A549 treated with DMSO at 1 μM for 4 hours (cell line): ENCODE measurements around the gene PTAFR. TPM values are rescaled to one million over a fixed set of nuclear protein-coding genes. Genes with fewer than 3 reads are reported as not detected.

Experiments used
- total RNA-seq: library from RNA; stranded (reverse); fragments of 200-300 nt; extraction: Qiagen RNA extraction; gene quantifications from 5 replicates; pipeline ENCODE4 v1.2.3, GENCODE V29; 2022; ENCODE audit warnings: low read depth

PTAFR gene
- total RNA-seq, result 0.24 to 0.38 TPM (median 0.29 TPM) in 5 replicates

GRCh38 chr1:28176492-28177470 is at the start of gene PTAFR:
Gene PTAFR (minus strand): TSS chr1:28176690. CDS start chr1:28151021, 25,669 bp downstream.

Other genes with a start within 250 kb of the PTAFR start
- 1.1 to 1.6 TPM (median 1.3 TPM) in 5 replicates for gene SMPDL3B, start 241.7 kb downstream of the PTAFR start, total RNA-seq
- gene XKR8, start 216.7 kb downstream of the PTAFR start, total RNA-seq, result 4.4 to 6.9 TPM (median 5.1 TPM) in 5 replicates
- 6.5 to 7.8 TPM (median 7.2 TPM) in 5 replicates for gene EYA3, start 88.1 kb downstream of the PTAFR start, total RNA-seq
- gene DNAJC8, start 56.3 kb upstream of the PTAFR start, total RNA-seq, result 72.1 to 75.8 TPM (median 74.5 TPM) in 5 replicates
- 146 to 180 TPM (median 161 TPM) in 5 replicates for gene ATP5IF1, start 59.4 kb upstream of the PTAFR start, total RNA-seq
- gene SESN2, start 82.8 kb upstream of the PTAFR start, total RNA-seq, result 7.7 to 10.1 TPM (median 8.3 TPM) in 5 replicates
- 15.5 to 21.1 TPM (median 18.7 TPM) in 5 replicates for gene MED18, start 152.3 kb upstream of the PTAFR start, total RNA-seq
- 22.1 to 25.4 TPM (median 23.5 TPM) in 5 replicates for gene PHACTR4, start 193.1 kb upstream of the PTAFR start, total RNA-seq